HG03108 (cell line): Measurements from ENCODE around the gene RBFOX2.

Experiments used
- ATAC-seq: cut with Tn5 transposase; IDR thresholded peaks from one replicate; pipeline ENCODE4 v1.9.1; 2021; ENCODE audit warnings: moderate library complexity; ENCODE audit not compliant: unreplicated experiment

The RBFOX2 gene

GRCh38 chr22:35978889-35979288 lies 49.7 kb downstream of the RBFOX2 start:
- no peak for ATAC-seq

DNA sequence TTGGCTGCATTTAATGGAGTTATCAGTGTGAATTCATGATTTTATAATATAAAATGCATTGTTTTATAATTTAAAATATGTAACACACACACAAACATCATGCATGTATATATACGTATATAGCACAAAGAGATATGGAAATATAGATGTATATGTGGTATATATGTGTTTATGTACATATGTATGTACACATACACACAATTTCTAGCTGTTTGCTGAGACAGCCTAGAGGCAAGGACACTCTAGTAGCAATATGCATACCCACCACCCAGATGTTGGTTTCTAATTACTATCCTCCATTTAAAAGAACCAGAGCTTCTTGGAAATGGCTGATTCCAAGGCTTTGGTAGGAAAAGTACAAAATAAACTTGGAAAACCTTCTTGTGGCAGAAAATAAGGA lies 50.4 kb downstream of the RBFOX2 start:
- ATAC-seq = no peak

GRCh38 chr22:35977136-35977535 lies 51.5 kb downstream of the RBFOX2 start:
- no peak for ATAC-seq

DNA sequence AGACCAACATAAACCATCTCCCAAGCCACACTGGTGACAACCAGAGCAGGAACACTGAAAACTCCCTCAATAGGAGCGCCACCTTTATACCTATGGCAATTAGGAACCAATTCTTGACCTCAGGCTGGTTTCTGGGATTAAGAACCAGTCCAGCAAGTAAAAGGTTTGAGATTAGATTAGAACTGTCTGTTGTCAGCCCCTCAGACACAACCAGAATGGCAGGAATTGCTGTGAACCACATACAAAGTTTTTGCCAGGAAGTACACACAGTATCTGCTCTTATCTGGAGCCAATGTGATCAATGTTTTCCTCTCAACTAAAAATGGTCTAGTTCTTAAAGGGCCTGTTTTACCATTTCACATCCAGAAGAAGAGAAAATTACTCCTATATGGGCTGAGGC lies 55.2 kb downstream of the RBFOX2 start:
- no peak for ATAC-seq

GRCh38 chr22:35972559-35972958 lies 56.1 kb downstream of the RBFOX2 start:
- ATAC-seq = no peak

DNA sequence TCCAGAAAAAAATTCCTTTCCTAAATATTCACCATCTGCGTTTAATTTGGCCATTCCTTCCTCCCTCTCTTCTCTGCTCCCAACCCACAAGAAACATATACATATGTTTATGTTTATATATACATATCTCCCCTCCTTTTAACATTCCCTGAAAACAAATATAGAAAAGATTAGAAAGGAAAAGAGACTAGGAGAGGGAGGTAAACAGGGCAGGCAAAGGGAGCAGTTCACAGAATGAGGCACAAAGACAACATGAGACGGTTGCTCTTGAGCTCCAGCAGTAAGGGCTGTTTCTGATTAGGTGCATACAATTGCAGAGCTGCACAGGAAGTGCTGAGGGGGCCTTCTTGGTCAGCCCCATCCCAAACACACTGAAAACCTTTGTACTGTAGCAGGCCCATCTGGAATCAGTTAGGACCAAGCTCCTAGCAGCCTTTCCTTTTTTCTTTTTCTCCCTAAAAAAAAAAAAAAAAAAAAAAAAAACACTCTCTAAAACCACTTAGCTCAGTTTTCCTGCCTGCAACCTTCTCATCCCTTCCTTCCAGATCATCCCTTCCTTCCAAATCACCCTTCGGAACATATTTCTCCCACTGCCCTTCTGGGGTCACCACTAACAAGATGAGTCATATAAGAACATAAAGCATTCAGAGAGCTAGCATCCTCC lies 57.0 kb downstream of the RBFOX2 start:
- ATAC-seq = no peak

DNA sequence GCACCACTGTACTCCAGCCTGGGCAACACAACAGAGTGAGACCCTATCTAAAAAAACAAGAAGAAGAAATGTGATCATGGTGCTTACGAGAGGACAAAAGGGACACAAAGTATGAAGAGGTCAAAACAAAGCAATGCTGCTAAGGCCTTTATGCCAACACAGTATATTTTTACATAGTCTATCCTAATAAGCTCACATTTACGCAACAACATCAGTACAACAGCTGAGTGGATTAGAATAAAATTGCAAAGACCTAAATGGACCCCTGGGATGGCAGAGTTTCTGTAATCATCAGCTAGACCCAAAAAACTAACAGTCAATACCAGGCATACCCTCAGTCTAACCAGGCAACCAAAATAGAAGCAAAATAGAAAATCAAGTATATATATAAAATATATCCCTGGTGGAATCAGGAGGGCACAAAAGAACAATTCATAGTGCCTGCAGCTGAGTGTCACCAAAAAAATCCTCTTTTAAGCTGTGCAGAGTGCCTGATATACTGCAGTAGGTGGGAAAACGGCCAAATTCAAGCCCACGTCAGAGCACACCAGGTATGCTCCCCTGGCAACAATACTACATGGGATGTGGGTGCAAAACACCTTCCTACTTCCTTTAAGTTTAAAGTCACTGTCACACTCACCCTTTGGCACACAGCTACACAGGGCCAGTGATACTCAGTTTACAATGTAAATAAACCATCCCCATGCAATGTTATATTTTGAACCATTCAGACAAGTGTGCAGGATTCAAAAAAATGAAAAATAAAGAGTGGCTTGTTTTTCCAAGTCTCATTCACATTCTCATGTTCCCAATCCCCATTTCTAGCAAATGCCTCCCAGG lies 57.8 kb downstream of the RBFOX2 start:
- ATAC-seq = no peak

- ATAC-seq = no peak
These were observed 61.6 kb downstream of the RBFOX2 start for GRCh38 chr22:35967046-35967397.

- no peak for ATAC-seq
These were observed 62.1 kb downstream of the RBFOX2 start for GRCh38 chr22:35966314-35967045.

GRCh38 chr22:35963237-35963810 lies 65.3 kb downstream of the RBFOX2 start:
- ATAC-seq = no peak

DNA sequence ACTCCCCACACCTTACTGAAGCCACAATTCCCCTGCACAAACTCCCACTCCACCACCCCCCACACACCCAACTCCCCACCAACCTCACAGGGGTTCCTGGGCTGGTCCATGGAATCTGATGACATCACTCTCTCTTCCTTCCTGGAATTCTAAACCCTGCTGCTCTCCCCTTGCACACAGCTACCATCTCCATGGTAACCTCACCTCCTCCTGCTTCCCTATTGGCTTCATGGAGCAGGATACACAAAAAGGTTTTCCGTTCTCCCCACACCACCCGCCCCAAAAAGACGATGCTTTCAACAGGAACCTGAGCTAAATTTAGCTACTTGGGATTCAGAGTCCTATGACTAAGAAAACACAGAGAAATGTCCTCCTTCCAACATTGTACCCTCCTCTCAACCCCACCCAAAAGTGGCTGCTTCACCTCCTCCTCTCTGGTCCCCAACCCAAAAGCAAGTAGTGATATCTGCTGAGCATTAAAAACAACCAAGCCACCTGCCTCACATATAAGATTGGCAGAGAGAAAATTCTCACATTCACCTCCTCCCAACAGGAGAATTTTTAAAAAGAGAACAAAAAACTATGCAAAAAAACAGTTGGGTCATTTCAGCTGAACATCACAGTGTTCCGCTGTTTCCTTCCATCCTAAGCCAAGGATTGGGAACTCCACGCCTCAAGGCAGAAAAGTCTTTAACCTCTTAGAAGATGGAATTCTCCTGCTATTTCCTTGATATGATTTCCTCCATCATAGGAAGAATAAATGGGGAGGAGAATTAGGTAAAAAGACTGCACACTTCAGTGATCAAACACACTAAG lies 66.9 kb downstream of the RBFOX2 start:
- ATAC-seq = no peak

GRCh38 chr22:35960854-35961253 lies 67.8 kb downstream of the RBFOX2 start:
- ATAC-seq = no peak

GRCh38 chr22:35959121-35959800 lies 69.4 kb downstream of the RBFOX2 start:
- ATAC-seq = no peak

DNA sequence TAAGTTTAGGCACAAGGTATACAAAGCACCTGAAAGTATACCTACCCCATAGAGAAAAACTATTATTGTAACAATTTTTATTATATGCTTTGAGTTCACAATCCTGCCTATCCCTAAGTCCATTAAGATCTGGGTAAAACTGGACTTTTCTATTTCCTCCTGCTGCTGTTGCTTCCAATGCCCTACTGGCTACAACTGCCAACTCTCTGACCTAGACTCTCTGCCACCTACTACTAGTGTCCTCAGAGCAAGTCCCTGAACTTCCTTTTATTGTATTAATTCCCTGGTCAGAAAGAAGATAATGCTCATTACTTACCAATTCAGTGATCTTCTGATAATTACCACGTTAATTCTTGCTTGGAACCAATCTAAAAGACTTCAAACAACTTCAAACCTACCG lies 70.3 kb downstream of the RBFOX2 start:
- ATAC-seq = no peak

GRCh38 chr22:35957589-35957988 lies 71.0 kb downstream of the RBFOX2 start:
- ATAC-seq = no peak

- no peak for ATAC-seq
These were observed 71.8 kb downstream of the RBFOX2 start for GRCh38 chr22:35956850-35957249.

GRCh38 chr22:35955546-35955945 lies 73.1 kb downstream of the RBFOX2 start:
- ATAC-seq = no peak

DNA sequence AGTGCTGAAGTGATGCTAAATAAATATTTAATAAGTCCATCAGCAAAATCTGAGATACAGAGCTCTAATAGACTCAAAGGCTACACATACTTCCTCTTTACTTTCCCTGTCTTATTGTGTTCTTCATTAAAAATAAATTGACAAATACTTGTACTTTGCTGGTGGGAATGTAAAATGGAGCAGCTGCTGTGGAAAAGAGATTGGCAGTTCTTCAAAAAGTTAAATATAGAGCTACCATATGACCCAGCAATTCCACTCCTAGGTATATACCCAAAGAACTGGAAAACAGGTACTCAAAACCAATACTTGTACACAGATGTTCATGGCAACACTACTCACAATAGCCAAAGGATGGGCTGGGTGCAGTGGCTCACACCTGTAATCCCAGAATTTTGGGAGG lies 76.0 kb downstream of the RBFOX2 start:
- no peak for ATAC-seq

GRCh38 chr22:35950262-35950661 lies 78.4 kb downstream of the RBFOX2 start:
- no peak for ATAC-seq

DNA sequence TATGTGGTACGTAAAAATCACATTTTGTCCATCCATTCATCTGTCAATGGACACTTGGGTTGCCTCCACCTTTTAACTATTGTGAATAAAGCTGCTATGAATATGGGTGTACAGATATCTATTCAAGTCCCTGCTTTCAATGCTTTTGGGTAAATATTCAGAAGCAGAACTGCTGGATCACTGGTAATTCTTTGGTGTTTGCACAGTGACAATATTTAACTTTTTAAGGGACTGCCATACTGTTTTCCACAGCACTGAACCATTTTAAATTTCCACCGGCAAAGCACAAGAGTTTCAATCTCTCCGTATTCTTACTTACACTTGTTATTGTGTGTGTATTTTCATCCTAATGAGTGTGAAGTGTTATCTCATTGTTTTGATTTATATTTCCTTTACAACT lies 79.4 kb downstream of the RBFOX2 start:
- no peak for ATAC-seq
